DOHH2 (cell line): ENCODE results near the gene KCNK3.

ENCODE experiments used
- H3F3A ChIP-seq: fragments of 200-600 bp; sonication (generic), shearing (Covaris generic); 2 replicates; pipeline ENCODE4 v1.6.0; 2016; ENCODE audit warnings: antibody characterized with exemption, mild to moderate bottlenecking; ENCODE audit not compliant: control insufficient read depth, insufficient read depth
- H3K27ac ChIP-seq: fragments of 200-600 bp; sonication (generic); 2 replicates; pipeline ENCODE4 v1.5.1; 2014; ENCODE audit warnings: low read depth, mild to moderate bottlenecking, low read length, moderate library complexity
- H3K27me3 ChIP-seq: fragments of 200-600 bp; sonication (generic); 2 replicates; pipeline ENCODE4 v1.6.1; 2014; ENCODE audit warnings: mild to moderate bottlenecking, low read length, mixed read lengths; ENCODE audit not compliant: control insufficient read depth
- H3K36me3 ChIP-seq: fragments of 200-600 bp; sonication (generic); 2 replicates; pipeline ENCODE4 v1.6.1; 2014; ENCODE audit warnings: mild to moderate bottlenecking, low read length, moderate library complexity, mixed read lengths; ENCODE audit not compliant: control insufficient read depth
- H3K4me1 ChIP-seq: fragments of 200-600 bp; sonication (generic); 2 replicates; pipeline ENCODE4 v1.6.1; 2014; ENCODE audit warnings: mild to moderate bottlenecking, low read length, mixed read lengths; ENCODE audit not compliant: control insufficient read depth
- H3K4me2 ChIP-seq: fragments of 200-600 bp; sonication (generic); 2 replicates; pipeline ENCODE4 v1.6.0; 2014; ENCODE audit warnings: mild to moderate bottlenecking, low read length, moderate library complexity
- H3K4me3 ChIP-seq: fragments of 200-600 bp; sonication (generic); 2 replicates; pipeline ENCODE4 v1.5.1; 2014; ENCODE audit warnings: mild to moderate bottlenecking, low read length, mixed read lengths
- H3K79me2 ChIP-seq: fragments of 200-600 bp; sonication (generic); 2 replicates; pipeline ENCODE4 v1.6.1; 2014; ENCODE audit warnings: mild to moderate bottlenecking, low read length, mixed read lengths; ENCODE audit not compliant: control insufficient read depth
- H3K9me2 ChIP-seq: fragments of 200-600 bp; sonication (generic); replicated peaks from 2 replicates; pipeline ENCODE4 v1.6.1; 2014; ENCODE audit warnings: mild to moderate bottlenecking, low read length, mixed read lengths; ENCODE audit not compliant: control insufficient read depth
- H3K9me3 ChIP-seq: fragments of 200-600 bp; sonication (generic); 2 replicates; pipeline ENCODE4 v1.6.1; 2014; ENCODE audit warnings: antibody characterized with exemption, low read length, mixed read lengths; ENCODE audit not compliant: control insufficient read depth, insufficient read depth
- H4K20me1 ChIP-seq: fragments of 200-600 bp; sonication (generic); 2 replicates; pipeline ENCODE4 v1.6.0; 2014; ENCODE audit warnings: low read depth, mild to moderate bottlenecking, antibody characterized with exemption, low read length, moderate library complexity; ENCODE audit not compliant: control insufficient read depth, insufficient read depth
- EZH2phosphoT487 ChIP-seq: fragments of 200-600 bp; sonication (generic); IDR thresholded peaks from 2 replicates; pipeline ENCODE4 v1.6.1; 2017; ENCODE audit warnings: borderline replicate concordance, mild to moderate bottlenecking, antibody characterized with exemption, low read length, moderate library complexity, mixed read lengths
- TF ChIP-seq, protein P1 (sequence below): fragments of 200-600 bp; sonication (generic); IDR thresholded peaks from one replicate; pipeline ENCODE4 v1.5.1; 2014; ENCODE audit warnings: antibody characterized with exemption, mild to moderate bottlenecking, low read depth, low read length; ENCODE audit not compliant: poor library complexity, severe bottlenecking

The KCNK3 gene

DNA sequence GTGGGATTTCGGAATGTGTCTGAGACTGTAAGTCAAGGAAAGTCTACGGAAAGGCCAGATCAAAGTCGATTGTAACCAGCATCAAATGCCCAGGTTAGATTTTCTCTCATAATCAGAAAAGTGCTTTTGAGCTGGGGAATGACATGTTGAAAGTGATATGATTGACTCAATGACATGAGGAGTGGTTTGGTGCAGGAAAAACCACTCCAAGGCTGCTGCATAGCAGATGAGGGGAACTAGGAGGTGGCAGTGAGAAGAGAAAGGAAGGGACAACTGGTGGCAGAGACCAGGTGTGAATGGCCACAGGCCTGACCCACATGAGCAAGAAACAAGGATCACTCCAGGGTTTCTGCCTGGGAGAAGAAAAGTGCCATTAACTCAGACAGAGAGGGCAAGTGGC lies 72.4 kb downstream of the KCNK3 start:
- TF ChIP-seq EZH2phosphoT487: no peak
- TF ChIP-seq, protein P1, sequence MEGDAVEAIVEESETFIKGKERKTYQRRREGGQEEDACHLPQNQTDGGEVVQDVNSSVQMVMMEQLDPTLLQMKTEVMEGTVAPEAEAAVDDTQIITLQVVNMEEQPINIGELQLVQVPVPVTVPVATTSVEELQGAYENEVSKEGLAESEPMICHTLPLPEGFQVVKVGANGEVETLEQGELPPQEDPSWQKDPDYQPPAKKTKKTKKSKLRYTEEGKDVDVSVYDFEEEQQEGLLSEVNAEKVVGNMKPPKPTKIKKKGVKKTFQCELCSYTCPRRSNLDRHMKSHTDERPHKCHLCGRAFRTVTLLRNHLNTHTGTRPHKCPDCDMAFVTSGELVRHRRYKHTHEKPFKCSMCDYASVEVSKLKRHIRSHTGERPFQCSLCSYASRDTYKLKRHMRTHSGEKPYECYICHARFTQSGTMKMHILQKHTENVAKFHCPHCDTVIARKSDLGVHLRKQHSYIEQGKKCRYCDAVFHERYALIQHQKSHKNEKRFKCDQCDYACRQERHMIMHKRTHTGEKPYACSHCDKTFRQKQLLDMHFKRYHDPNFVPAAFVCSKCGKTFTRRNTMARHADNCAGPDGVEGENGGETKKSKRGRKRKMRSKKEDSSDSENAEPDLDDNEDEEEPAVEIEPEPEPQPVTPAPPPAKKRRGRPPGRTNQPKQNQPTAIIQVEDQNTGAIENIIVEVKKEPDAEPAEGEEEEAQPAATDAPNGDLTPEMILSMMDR: no peak
- H3K9me3 ChIP-seq: no peaks in the 10 kb centered on the region
- H3K4me3 ChIP-seq: peak overlapping the region; percentile 99
- H3K4me2 ChIP-seq: peak overlapping the region; percentile 99
- no peak overlapping the region for H3K27ac ChIP-seq
- H3K27me3 ChIP-seq: no peaks in the 10 kb centered on the region
- H3K9me2 ChIP-seq: no peaks in the 10 kb centered on the region
- no peaks in the 10 kb centered on the region for H3F3A ChIP-seq
- H4K20me1 ChIP-seq: no peaks in the 10 kb centered on the region
- peaks cover 19% of the 10 kb centered on the region for H3K4me1 ChIP-seq
- H3K79me2 ChIP-seq: peaks cover 45% of the 10 kb centered on the region
- H3K36me3 ChIP-seq: peaks cover 10% of the 10 kb centered on the region

DNA sequence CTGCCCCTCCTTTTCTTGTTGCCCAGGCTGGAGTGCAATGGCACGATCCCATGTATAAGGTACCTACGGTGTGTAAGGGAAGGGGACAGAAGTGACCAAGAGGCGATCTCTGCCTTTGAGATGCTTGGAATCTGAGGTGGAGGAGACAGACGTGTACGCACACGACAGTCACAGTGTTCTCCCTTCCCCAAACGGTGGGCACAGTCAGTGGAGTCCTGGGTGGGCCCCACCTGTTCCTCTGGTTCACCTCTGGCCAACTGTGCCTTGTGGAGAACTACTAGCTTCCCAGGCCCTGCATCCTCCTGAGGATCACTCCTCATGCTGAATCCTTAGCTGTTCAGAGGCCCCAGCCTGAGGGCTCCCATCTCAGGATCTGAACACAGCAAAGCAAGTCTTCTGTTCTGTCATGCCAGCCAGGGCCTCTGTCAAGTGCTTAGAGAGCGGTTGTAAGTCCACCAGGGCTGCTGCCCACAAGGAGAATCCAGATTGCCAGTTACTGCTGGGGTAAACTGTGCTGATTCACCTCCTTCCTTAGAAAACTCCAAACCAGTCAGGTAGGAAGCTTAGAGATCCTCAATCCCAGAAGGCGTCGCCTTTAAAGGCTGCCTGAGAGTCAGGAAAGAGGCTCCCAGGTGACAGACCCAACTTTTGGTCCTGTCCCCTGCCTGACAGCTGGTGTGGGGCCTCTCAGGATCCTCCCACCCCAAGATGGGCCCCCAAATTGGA lies 73.1 kb downstream of the KCNK3 start:
- Histone ChIP-seq H3K4me3 (peak overlapping the region; percentile 99), H3K79me2 (peaks cover 46% of the 10 kb centered on the region), H3K27ac (no peak overlapping the region), H3K4me1 (peaks cover 19% of the 10 kb centered on the region), H3K4me2 (peak overlapping the region; percentile 99), H3F3A (no peaks in the 10 kb centered on the region), H4K20me1 (no peaks in the 10 kb centered on the region), H3K27me3 (no peaks in the 10 kb centered on the region), H3K9me2 (no peaks in the 10 kb centered on the region), H3K9me3 (no peaks in the 10 kb centered on the region), H3K36me3 (peaks cover 10% of the 10 kb centered on the region)
- no peak for TF ChIP-seq EZH2phosphoT487
- TF ChIP-seq, protein P1: no peak

DNA sequence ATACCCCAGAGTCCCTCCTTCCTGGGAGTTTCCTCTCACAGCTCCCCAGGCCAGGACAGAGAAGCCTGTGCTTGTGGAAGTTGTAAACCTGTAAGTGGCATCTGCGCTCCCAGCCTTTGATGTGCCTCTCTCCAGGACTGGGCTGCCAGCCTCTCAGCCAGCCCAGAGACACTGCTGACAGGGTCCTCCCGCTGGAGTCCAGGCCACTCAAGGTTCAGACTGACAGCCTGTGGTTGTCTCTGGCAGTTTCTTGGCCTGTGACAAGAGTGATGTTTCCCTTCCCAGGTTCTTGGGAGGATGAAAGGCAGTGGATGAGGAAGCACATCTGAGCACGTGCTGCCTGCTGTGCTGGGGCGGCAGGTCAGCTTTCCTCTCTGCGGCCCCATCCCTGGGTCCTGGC lies 74.6 kb downstream of the KCNK3 start:
- H3K9me2 ChIP-seq: no peaks in the 10 kb centered on the region
- no peak overlapping the region for H3K4me3 ChIP-seq
- peaks cover 19% of the 10 kb centered on the region for H3K4me1 ChIP-seq
- H3K79me2 ChIP-seq: peaks cover 58% of the 10 kb centered on the region
- no peaks in the 10 kb centered on the region for H3K27me3 ChIP-seq
- H3K36me3 ChIP-seq: peaks cover 10% of the 10 kb centered on the region
- no peaks in the 10 kb centered on the region for H3K9me3 ChIP-seq
- no peaks in the 10 kb centered on the region; the same call in 1 of the 2 replicates for H4K20me1 ChIP-seq
- H3F3A ChIP-seq: no peaks in the 10 kb centered on the region
- H3K27ac ChIP-seq: no peak overlapping the region
- H3K4me2 ChIP-seq: no peak overlapping the region
- TF ChIP-seq, protein P1: no peak
- no peak for TF ChIP-seq EZH2phosphoT487
